GM15510 (cell line): ENCODE measurements around the gene TBC1D3B.
"Not testable (repeated sequence)": the region's sequence is repeated elsewhere in the genome, so short reads cannot be mapped to it uniquely, and the experiment has no call there.

Experiments used
- POLR2A ChIP-seq: IDR thresholded peaks from 3 replicates; pipeline ENCODE4 v1.6.1; 2011; ENCODE audit warnings: borderline replicate concordance; ENCODE audit not compliant: insufficient read length; ENCODE audit errors: extremely low read depth

TBC1D3B gene

DNA sequence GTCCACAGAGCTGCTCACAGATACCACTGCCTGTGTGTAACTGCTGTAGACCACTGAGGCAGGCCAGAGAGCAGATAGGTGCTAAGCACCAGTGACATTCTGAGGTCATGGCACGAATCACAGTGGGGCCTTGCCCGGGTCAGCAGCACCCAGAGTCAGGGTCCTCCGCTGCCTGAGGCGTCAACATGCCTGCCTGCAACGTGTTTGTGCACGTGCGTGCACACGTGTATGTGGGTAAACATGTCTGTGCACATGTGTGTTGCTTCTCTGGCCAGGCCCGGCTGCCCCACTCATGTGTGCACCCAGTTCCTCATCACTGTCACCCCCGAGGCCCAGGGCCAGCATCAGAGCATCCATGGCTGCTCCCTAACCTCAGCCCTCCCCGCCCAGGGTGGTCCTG lies at the start of gene TBC1D3B:
TBC1D3B (minus strand) TSS at position 101 of the 400 bp plus-strand sequence. CDS start 1,586 bp downstream, outside the sequence.
- TF ChIP-seq POLR2A = not testable (repeated sequence)

DNA sequence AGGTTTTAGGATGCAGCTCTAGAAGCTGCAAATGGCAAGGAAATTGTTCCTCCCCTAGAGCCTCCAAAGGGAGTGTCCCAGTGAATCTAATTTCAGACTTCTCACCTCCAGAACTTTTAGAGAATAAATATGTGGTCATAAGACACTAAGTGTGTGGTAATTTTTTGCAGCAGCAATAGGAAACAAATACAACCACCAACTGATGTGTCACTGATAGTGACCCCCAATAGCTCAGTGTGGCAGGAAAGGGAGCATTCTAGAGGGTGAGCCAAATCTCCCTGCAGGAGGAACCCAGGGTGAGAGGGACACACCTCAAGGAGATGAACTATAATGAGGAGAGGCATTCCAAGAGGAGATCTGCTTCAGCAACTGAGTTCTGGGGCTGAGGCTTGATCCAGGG lies 38.5 kb upstream of the TBC1D3B start:
- no peak for TF ChIP-seq POLR2A

DNA sequence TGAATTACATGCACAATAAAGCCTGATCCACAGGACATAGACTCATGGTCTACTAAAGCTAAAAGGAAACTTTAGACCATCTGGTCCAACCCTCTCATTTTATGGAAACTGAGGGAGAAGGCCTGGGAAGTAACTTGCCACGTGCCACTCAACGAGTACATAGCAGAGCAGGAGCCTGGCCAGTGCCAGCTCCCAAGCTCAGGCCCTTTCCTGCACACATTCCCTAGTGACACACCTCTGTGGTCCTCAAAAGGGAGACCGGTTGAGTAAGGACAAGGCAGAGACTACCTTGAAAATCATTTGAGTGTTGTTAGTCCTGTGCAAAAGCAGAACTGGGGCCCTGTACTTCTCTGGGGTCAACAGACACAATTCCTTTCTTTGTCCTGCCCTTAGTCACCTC lies 37.3 kb upstream of the TBC1D3B start:
- TF ChIP-seq POLR2A = no peak

DNA sequence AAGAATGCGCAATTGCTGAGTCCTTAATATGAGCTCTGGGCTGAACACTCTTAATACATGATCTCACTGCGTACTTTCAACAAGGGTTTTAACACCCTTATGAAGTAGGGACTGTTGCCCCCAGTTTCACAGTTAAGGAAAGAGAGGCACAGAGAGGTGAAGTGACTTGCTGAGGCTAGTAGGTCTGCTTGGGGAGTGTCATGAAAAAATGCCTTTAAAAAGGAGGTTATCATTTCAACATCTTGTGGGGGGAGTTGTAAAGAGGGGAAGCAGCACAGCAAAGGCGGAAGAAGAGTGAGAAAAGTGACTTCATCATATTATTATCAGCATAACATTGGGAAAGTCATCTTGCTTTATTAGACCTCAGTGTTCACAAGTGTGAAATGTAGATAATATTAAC lies 36.5 kb upstream of the TBC1D3B start:
- TF ChIP-seq POLR2A = no peak

DNA sequence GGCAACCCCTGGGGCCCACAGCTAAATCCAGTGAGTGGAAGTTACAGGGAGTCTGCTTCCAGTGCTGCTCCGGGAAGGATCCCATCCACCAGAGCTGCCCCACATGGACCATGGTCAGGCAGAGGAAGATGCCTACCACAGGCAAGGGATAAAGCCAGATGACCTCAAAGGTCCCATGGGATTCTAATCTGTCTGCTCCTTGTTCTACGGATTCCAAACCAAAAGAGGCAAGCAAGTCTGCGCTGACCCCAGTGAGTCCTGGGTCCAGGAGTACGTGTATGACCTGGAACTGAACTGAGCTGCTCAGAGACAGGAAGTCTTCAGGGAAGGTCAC lies 35.8 kb upstream of the TBC1D3B start:
- peak; percentile 7 for TF ChIP-seq POLR2A

DNA sequence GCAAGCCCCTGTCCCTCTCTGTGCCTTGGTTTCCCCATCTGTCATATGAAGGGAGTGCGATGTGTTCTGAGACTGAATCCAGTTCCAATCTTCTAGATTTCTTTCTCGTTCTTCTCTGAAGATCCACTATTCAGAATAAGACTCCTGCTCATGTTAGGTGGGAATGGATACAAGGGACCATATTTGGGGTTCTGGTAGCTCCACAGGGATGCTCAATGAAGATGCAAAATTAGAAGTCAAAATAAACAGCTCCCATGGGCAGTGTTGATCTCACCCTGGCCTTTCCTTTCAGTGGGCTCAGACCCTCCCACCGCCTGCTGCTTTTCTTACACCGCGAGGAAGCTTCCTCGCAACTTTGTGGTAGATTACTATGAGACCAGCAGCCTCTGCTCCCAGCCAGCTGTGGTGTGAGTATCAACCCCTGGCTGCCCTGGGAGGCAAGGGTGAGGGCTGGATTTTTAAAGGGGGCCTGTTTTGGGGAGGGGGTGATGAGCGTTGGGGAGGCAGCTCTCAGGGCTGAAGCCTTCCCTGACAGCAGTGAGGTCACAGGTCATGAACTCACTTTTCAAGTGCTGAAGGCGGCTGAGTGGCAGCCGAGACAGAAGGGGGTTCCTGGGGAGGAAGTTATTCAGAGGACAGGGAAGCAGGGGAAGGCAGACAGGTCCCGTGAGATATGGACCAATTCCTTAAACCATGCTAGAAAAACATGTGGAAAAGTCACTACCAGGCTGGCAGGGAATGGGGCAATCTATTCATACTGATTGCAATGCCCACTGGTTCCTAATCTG lies 35.2 kb upstream of the TBC1D3B start:
- TF ChIP-seq POLR2A = peak; percentile 10

DNA sequence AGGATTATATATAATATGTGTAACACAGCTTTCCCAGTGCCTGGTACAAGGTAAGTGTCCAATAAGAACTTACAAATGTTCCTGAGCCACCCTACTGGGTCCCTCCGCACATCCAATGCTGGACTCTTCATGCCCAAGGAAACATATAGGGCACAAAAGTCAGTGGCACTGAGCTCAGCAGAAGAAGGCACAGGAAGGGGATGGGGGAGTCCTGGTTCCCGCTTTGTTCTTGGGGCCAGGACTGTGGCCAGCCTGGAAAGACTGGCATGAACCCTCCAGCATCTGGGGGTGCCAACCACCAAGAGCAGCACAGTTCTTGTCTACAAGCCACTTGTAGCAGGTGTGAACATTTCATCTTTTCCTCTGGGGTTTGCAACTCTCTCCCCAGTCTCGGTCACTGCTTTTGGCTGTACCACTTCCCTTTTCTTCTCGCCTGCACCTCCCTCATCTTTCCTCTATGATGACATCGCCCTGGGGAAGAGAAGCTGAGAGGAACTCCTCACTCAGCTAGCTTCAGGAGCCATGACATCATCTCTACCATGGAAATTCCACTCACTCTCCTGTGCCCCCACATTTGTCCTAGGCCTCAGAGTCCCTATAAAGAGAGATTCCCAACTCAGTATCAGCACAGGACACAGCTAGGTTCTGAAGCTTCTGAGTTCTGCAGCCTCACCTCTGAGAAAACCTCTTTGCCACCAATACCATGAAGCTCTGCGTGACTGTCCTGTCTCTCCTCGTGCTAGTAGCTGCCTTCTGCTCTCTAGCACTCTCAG lies 34.2 kb upstream of the TBC1D3B start, which contains the start of gene CCL4L2:
CCL4L2 (plus strand) TSS at position 625 of the 773 bp plus-strand sequence.
- not testable (repeated sequence) for TF ChIP-seq POLR2A

DNA sequence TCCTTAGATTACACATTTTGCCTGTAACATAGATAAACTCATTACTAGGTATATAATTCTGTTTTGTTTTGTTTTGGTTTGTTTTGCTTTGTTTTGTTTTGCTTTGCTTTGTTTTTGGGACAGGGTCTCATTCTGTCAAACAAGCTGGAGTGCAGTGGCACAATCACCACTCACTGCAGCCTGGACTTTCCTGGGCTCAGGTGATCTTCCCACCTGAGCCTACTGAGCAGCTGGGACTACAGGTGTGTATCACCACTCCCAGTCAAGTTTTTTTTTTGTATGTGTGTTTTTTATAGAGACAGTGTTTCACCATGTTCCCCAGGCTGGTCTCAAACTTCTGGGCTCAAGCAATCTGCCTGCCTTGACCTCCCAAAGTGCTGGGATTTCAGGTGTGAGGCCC lies 33.1 kb upstream of the TBC1D3B start:
- no peak for TF ChIP-seq POLR2A

DNA sequence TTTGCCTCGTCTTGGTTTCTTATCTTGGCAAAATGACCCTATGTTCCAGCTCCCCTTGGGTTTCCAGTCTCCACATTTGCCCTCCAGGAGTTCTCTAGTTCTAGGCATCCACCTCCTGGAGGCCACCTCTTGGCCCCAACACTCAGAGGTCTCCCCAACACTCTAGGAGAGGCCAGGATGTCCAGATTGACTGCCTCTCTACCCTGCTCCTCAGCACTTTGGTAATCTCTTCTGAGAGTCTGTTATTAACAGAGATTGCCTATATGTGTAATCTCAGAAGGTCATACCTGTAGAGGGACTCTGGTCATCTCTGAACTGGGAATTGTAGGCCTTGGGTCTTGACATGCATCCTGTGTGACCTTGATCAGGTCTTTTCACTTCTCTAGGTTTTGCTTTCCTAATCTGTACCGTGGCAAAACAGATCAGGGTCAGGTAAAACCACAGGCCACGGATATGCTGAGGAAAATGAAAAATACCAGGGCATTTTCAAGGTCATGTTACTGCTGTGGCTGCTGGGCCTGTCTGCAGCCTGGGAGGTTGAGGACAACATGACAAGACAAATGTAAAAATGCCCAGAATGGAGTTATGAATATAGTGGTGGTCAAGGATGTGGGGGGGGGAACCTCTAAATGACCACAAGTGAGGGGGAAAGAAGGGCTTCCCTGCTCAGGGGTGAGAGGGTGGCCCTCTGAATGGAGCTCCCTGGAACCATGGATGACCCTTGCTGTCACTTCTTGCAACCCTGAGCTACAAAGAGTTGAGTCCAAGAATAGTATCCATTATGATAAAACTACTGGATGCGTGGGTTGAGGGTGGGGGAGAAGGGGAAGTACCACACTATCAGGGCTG lies 29.4 kb upstream of the TBC1D3B start:
- TF ChIP-seq POLR2A = no peak

DNA sequence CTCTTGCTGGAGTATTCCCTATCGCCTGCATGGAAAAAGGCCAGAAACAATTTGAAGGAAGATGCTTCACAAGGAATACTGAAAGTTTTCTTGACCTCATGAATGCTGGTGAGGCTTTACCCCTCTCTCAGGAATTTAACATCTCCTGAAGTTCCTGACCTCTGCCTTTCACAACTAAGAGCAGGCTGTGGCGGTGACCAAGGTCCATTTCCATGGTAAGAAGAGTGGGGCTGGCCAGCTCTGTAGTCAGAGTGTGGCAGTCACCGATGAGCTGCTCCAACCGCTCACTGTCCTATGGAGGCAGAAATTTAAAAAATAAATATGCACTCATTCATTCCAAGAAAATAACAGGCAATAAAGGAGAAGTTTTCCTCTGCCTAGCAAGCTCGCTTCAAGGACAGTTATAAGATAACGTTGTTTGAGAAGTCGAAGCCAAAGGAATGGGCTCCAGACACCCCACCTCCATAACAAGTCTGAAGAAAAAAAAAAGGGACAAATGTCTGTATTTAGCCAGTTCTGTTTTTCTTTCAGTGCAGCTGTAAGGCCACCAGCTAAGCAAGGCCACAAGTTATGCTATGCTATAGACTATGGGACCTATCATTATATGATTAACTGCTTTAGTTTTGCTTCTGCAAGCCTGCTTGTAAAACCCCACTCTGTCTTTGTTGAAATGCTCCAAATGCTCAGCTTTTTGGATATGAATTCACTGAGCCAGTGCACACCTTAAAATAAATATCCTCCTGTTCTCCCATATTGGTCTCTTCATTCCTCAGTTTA lies 28.5 kb upstream of the TBC1D3B start:
- TF ChIP-seq POLR2A = no peak

DNA sequence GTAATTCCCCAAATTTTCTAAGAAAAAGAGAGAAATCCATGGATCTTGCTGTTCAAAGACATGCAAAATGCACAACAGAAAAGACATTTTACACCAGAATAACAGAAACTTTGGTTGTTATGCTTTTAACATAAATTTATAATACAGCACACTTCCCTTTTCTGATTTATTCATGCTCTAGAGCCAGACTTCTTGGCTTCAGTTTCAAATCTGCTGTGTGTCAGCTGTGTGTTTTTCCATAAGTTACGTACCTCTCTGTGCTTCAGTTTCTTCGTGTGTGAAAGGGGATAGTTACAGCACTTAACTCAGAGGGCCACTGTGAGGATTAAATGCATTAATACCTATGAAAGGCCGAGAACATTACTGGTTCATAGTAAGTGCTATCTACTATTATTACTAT lies 26.9 kb upstream of the TBC1D3B start:
- TF ChIP-seq POLR2A = no peak

DNA sequence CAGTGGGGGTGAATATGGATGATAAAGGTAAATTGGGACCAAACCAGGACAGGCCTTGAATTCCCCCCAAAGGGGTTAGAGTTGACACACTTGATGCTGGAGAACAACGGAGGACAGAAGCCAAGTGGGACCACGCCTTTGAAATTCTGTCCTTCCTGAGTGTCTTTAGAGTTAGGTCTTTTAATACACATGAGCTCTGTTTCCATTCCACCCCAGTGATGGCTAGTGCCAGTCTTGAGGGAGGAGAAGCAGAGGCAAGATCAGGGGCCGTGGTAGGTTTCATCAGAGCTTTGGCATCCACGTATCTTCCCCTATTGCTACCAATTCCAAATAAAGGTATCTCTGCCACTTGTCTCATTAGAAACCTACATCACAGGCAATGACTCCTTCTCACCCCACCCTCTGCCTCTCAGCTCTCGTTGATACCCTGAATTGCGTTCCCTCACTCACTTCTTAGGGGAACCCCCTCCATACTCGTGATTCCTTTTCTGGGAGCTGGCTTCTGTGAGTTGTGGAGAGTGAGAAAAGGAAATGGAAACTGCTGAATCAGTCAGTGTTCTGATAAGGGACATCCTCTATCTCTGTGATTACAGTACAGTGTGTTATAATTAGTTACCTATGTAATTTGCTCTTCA lies 22.5 kb upstream of the TBC1D3B start:
- TF ChIP-seq POLR2A = no peak

DNA sequence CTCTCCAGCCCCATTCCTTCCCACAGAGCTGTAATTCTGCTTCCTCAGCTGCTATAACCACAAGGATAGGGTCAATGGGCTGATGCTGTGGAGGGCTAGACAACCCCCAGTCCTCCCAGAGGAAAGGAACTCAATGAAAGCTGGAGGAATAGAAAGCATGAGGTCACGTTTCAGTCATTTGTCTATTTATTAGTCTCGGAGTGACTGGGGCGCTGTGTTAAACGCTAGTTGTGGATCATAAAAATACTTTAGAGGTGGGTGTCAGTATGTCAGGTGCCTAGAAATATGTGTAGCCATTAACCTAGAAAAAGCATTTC lies 20.9 kb upstream of the TBC1D3B start:
- TF ChIP-seq POLR2A = no peak

DNA sequence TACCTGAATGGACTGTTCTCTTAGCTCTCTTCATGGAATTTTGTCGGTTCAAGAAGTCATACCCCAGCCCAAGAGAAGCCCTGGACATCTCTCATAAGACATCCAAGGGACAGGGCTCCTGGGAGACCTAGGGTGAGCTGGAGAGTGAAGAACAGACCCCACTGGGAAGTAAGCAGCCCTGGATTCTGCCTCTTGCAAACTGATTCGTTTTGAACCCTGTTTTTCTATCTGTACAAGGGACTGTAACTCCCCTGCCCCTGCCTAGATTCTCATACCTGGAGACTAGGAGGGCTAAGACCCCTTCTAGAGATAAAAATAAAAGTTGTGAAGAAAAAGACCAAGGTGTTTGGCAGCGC lies 19.7 kb upstream of the TBC1D3B start:
- no peak for TF ChIP-seq POLR2A
